Measurements from ENCODE around the gene CDKN2AIP.
"Not testable (repeated sequence)": the region's sequence is repeated elsewhere in the genome, so short reads cannot be mapped to it uniquely, and the experiment has no call there.

Gene CDKN2AIP

DNA sequence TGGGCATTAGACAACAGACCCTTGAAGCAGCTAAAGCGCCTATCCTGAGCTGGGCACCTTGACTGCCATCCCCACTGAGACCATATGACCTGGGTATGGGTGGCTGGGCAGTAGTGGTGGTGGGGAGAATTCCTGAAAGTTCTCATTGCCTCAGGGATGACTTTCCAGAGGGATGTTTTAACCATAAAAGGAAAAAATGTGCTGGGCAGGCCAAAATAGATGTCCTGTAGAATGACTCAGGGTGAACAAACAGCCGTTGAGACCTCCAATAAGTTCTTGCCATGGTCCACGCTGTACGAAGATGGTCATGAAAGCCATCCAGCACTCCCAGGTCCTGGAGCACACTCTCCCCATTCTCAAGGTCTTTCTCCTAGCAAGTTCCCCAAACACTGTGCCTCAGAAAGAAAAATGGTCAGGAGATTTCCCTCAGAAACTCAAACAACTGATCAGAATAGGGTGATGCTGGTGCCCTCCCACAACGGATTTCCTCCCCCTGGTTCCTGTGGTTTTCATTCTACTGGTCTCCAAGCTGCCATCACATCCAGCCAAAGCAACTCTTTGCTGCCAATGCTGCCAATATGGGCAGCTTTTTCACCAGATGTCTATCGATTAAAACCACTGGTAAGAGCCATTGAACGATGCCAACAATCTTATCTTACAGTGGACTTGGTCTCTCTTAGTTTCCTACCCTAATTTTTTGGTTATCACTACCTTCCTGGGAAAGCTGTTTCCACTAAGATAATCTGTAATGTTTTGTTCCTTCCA, 11.2 kb downstream of the CDKN2AIP start:
- no peak for DNase-seq

DNA sequence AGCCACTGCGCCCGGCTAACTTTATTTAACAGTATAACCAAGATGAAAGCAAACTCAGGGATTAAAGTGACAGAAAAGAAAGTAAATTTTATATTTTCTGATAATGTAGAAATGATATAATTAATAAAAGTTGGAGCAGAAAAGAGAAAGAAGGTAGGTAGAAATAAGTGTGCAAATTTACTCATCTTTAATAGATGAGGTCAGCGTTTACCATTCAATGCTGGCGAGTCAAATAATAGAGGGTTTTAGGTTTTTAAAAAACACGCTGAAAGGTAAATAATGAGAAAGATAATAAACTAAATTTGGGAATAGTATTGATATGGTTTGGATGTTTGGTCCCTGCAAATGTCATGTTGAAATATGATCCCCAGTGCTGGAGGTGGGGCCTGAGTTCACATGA, 13.6 kb downstream of the CDKN2AIP start:
- DNase-seq = no peak

DNA sequence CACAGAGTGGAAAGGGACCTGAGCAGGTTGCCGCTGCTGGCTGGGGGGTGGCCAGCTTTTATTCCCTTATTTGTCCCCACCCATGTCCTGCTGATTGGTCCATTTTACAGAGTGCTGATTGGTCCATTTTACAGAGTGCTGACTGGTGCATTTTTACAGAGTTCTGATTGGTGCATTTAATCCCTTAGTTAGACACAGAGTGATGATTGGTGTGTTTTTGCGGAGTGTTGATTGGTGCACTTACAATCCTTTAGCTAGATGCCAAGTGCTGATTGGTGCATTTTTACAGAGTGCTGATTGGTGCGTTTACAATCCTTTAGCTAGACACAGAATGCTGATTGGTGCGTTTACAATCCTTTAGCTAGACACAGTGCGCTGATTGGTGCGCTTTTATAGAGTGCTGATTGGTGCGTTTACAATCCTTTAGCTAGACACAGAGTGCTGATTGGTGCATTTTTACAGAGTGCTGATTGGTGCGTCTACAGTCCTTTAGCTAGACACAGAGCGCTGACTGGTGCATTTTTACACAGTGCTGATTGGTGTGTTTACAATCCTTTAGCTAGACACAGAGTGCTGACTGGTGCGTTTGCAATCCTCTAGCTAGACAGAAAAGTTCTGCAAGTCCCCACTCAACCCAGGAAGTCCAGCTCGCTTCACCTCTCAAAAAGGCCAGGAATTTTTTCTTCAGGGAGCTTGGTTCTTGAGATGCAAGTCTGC, 19.6 kb downstream of the CDKN2AIP start:
- not testable (repeated sequence) for DNase-seq

DNA sequence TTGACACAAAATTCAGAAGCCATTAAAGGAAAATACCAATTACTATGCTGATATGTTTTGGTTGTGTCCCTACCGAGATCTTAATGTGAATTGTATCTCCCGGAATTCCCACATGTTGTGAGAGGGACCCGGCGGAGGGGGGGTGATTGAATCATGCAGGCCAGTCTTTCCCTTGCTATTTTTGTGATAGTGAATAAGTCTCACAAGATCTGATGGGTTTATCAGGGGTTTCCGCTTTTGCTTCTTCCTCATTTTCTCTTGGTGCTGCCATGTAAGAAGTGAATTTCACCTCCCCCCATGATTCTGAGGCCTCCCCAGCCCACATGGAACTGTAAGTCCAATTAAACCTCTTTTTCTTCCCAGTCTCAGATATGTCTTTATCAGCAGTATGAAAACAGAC, 21.4 kb downstream of the CDKN2AIP start:
- DNase-seq = not testable (repeated sequence)

DNA sequence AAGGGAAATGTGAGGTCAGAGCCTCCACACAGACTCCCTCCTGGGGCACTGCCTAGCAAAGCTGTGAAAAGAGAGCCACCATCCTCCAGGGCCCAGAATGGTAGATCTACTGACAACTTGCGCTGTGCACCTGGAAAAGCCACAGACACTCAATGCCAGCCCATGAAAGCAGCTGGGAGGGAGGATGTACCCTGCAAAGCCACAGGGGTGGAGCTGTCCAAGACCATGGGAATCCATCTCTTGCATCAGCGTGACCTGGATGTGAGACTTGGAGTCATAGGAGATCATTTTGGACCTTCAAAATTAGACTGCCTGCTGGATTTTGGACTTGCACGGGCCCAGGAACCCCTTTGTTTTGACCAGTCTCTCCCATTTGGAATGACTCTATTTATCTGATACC, 22.8 kb downstream of the CDKN2AIP start:
- no peak for DNase-seq

DNA sequence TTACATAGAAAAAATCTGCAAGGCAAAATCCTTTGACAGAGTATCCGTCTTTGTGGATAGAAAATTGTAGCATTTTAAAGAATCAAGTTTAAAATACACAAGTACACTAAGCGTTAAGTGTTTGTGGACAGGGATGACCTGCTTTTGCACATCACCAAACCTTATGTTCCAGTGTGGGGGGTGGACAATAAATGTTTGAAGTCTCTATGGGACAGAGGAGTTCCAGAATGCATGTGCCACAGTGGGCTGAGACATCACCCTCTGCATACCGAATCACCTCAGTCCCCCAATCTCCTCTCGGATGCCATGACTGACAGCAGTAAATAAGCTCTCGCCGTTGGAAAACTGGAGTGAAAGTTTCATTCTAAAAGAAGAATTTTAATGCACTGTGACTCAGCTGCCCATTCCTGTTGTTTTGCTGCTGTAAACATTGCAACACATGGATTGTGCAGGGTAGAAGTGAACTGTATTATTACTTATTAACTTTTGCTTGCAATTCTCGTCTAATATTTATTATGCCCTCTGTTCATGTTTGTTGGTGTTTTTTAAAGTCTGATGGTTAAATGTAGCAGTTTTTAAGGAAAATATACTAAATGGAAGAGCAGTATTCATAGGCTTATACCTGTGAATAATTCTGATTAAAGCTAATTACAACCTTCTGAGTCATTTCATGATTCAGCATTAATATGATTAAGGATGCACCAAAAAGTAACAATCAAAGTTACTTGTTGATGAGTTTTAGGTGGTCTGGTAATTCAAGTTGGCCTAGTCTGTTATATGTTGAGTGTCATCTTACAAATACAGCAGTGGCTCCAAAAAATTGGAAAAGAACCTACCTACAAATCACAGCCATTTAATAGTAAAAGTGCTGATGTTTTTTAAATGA, 24.0 kb downstream of the CDKN2AIP start:
- DNase-seq = no peak

DNA sequence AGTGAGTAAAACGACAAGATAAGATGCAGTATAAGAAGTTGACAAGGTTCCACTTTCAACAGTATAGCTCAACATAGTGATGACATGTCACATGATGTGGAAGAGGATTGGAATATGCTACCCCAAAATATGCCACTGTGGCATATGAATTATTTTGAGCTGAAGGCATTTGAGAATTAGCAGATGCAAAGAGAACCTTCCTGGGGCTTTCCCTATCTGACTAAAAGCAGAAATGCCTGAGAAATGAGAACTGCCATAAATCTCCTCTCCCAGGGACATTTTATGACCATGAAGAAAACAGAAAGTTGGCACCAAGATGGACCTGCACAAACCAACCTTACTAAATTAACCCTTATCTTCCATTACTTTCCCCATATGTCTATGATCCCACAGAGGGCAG, 24.8 kb downstream of the CDKN2AIP start:
- DNase-seq = no peak

DNA sequence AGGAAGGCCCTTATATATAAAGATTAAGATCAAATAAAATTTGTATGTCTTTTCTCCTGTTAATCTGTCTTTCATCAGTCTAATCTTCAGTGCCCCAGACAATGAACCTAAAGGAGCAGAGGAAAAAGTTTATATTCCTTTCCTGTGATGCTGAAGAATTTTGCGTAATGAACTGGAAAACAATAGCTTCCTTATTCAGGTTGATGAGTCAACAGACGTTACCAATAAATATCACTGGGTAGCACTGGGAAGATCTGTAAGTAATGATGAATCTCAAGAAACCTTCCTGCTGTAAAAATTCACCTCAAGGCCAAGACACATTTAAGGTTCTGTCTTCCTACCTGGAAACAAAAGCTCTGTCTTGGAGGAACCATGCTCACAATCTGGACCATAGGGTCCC, 25.5 kb downstream of the CDKN2AIP start:
- no peak for DNase-seq

DNA sequence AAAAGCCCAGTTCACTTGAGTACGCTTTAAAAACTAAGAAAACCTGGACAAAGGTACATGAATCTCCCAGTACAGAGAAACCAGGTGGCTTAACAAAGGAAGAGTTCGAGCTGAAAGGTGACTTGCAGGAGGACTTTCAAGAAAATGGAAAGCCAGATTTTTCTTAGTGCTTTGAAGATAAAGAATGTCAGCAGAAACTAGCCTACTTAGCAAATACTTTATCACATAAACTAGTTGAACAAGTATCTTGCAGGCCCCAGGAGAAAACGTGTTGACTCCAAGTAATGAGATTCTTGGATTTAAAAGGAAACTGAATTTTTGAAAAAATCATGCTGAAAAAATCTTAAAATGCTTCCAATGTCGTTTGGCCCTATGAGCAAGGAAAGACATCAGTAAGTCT, 26.4 kb downstream of the CDKN2AIP start:
- DNase-seq = no peak

DNA sequence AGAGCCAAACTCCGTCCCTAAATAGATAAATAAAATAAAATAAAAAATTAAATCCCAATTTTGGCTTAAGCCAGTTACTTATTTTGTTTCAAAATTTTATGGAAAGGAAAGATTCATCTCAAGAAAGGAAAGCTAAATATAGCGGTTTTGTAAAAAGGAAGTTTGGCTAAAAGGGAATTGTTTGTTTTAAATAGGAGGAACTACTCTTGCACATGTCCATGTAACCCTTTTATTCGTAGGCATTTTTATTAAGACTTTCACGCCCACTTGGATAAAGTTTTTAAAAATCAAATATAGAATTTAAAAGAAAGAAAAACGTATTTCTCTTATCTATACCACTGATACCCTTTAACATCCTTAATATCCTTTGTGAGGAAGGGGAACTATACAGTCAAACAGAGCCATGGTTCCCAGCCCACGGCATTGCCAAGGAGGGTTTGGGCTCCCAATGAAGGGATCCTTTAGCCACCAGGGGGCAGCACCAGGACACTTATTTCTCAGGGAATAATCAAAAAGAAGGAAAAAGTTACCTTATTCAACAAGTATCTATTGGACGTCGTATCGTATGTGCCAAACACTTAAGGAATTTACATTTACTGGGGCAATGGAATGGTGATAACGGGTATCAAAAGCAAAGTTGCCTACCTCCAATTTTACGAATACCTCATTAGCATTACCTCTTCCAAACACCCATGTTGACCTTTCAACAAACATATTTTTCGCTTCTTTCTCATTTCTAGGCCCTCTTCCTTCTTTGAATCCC, 27.7 kb downstream of the CDKN2AIP start:
- peak; percentile 7 for DNase-seq

DNA sequence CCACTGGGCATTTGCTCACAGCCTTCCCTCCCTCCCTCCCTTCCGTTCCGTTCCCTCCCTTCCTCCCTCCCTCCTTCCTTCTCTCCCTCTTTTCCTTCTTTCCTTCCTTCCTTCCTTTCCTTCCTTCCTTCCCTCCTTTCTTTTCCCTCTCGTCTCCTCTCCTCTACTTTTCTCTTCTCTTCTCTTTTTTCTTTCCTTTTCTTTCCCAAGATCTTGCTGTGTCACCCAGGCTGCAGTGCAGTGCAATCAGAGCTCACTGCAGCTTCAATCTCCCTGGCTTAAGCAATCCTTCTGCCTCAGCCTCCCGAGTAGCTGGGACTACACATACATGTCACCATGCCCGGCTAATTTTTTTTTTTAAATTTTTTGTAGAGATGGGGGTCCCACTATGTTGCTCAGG, 33.7 kb downstream of the CDKN2AIP start:
- no peak for DNase-seq

DNA sequence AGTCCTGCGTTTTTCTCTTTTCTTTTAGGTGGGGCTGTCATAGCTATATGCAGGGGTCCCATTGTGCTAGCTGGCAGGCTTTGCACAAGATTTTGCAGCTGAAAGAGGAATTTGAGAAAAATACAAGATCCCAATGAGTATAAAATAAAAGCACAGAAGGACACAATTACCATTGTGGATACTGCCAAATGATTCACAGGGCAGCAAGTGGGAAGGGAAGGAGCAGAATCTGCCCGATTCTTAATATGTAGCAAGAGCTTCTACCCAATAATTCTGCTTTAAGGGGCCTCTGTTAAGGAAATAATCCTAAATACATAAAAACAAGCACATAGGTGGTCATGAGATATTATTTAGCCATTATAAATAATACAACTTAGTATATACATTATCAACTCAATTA, 34.5 kb downstream of the CDKN2AIP start:
- no peak for DNase-seq

DNA sequence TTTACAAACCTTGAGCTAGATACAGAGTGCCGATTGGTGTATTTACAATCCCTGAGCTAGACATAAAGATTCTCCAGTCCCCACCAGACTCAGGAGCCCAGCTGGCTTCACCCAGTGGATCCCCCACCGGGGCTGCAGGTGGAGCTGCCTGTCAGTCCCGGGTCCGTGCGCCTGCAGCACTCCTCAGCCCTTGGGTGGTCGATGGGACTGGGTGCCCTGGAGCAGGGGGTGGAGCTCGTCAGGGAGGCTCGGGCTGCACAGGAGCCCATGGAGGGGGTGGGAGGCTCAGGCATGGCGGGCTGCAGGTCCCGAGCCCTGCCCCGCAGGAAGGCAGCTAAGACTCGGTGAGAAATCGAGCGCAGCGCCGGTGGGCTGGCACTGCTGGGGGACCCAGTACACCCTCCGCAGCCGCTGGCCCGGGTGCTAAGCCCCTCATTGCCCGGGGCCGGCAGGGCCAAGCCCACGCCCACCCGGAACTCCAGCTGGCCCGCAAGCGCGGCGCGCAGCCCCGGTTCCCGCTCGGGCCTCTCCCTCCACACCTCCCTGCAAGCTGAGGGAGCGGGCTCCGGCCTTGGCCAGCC, 38.2 kb downstream of the CDKN2AIP start:
- DNase-seq = not testable (repeated sequence)

DNA sequence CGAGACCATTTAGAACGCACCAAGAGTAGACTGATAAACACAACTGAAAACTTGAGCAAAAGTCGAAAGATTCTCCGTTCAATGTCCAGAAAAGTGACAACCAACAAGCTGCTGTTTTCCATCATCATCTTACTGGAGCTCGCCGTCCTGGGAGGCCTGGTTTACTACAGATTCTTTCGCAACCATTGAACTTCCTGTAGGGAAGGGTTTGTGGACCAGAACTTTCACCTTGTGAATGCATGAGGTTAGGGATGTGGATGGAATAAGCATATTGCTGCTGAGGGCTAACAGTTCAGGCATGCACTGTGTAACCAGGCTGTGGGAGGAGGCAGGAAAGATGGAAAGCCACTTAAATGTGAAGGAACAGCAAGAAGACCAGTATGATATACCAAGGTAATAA, 39.6 kb downstream of the CDKN2AIP start:
- DNase-seq = no peak

DNA sequence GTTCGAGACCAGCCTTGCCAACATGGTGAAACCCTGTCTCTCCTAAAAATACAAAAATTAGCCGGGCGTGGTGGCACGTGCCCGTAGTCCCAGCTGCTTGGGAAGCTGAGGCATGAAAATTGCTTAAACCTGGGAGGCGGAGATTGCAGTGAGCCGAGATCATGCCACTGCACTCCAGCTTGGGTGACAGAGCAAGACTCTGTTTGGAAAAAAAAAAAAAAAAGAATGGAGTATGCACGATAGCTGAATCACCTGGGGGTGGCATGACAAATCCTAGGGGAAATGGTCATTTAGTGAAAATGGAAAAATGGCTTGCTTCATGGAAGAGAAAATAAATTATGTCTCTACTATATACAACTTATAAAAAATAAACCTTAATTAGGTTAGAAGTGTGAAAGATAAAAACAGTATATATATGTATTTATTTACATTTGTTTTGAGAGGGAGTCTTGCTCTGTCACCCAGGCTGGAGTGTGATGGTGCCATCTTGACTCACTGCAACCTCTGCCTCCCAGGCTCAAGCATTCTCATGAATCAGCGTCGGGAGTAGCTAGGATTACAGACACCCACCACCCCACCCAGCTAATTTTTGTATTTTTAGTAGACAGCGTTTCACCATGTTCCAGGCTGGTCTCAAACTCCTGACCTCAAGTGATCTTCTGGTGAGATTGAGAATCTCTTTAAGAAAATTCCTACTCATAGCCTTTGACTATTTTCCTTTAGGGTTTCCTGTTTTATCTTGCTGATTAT, 41.1 kb downstream of the CDKN2AIP start:
- DNase-seq = no peak

DNA sequence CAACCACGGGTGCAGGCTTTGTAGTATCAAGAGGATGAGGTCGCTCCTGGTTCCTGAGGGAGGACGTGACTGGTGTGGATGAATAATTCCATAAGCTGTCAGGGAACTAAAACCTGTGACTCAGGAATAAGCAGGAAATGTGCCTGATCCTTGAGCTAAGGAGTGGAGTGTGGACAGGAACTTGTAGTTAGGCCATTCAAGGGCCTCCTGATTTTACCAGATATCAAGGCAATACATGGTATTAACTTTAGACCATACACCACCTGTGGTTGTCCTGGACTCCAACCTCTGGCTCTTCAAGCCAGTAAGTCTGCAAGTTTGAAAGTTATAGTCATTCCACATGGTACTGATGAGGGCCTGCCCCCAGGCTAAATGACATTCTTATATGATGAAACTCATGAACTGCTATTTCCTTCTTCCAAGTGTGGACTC, 48.4 kb downstream of the CDKN2AIP start:
- DNase-seq = no peak

DNA sequence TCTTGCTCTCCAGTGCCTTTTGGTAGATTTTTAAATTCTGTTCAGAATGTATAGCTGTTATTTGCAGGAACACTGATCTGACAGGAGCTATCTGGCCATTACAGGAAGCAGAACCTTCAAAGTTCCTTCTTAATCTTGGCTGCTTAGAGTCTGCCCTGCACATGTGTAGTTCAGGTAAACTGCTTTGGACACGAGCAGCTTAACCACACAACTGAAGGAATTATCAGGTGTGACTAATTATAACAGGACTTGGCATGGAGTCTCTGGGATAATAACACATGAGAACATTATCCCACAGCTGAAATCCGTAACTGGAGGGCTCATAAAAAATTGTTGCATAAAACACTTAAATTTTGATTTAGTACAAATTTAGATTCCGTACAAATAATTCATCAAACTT, 48.8 kb downstream of the CDKN2AIP start:
- no peak for DNase-seq

DNA sequence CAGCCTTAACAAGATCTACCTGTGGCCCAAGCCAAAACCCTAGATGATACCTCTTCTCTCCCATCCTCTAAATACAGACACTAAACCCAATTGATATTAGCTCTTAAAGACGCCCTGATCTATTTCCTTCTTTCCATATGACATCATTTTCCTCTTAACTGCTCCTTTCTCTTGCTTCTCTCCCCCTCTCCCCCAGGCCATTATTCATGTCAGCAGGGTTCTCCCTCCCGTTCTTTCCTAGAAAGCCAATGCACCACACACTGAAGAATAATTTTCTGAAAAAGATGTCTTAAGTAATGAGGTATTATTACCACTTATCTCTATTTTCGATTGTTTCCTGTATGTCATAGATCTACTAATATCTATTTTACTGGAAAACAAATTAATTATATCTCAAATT, 50.7 kb downstream of the CDKN2AIP start:
- no peak for DNase-seq
